Choroid plexus epithelial cell (primary cell): Measurements from ENCODE around the gene NEMF.
"Not testable (repeated sequence)": the region's sequence is repeated elsewhere in the genome, so short reads cannot be mapped to it uniquely, and the experiment has no call there.

Experiments used
- DNase-seq: peaks from one replicate; pipeline ENCODE4 v3.0.0-alpha.2; 2010; ENCODE audit warnings: low read depth
- H3K4me3 ChIP-seq: 2 replicates; pipeline ENCODE4 v1.5.1; 2011; ENCODE audit warnings: low read depth, mild to moderate bottlenecking, control low read depth, low read length, moderate library complexity
- CTCF ChIP-seq: conservative IDR thresholded peaks from 2 replicates; pipeline ENCODE4 v1.5.1; 2011; ENCODE audit warnings: low read depth, mild to moderate bottlenecking, control low read depth, inconsistent platforms, low read length, moderate library complexity

The NEMF gene

DNA sequence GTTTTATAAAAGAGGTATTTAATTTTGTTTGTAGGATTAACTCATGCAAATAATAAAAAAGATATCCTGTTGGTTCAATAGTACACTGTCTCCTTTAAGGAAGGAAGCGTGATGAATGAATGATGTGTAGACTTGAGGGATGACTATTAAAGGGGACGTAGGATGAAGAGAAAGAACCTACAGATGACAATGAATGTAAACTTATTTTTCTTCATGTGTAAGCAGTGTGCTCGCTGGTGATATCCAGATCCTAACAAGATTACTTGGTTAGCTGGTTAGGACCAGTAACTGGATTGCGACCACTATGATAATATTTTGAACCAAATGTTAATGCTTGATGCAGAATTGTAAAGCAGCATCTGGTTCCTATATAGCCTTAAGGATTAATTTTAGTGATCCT, 42.9 kb upstream of the NEMF start:
- no peak for DNase-seq
- no peak for TF ChIP-seq CTCF
- H3K4me3 ChIP-seq = peak overlapping the region; percentile 96

DNA sequence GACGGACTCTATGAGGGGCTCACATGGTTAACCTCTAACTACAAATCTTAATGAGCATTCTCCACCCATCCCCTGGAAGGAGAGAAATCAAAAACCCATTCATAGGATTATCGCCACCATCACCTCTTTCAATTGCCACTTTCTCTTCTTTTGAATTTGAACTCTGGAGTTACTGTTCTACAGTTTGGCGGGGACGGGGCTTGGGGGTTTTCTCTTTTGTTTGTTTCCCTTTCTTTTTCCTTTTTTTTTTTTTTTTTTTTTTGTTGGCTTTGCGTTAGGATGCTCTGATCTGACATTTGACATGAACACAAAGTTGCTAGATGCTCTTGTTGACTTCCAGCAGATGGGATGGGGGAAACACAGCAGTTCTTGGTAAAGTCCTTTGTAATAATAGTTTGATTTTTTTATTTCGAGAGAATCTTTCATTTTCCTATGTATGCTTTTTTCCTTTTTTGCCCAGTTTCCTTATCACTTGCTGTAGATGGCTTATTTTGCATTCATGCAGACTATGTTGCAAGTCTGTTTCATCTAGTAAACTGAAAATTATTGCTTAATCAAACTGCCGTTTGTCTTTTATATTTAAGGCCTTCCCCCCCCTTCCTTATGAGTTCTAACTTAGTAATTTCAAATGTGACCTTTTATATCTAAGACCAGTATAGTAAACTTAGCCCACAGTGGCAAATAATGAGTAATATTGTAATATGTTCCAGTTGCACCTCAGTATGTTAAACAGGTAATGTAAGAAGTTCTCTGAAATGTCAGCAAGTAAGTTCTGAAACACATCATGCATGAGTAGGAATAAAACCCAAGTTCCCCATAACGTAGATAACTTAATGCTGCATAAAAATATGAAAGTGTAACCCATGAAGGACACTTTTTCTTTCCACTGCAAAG, 41.9 kb upstream of the NEMF start:
- not testable (repeated sequence) for DNase-seq
- peak overlapping the region; percentile 96 for H3K4me3 ChIP-seq

DNA sequence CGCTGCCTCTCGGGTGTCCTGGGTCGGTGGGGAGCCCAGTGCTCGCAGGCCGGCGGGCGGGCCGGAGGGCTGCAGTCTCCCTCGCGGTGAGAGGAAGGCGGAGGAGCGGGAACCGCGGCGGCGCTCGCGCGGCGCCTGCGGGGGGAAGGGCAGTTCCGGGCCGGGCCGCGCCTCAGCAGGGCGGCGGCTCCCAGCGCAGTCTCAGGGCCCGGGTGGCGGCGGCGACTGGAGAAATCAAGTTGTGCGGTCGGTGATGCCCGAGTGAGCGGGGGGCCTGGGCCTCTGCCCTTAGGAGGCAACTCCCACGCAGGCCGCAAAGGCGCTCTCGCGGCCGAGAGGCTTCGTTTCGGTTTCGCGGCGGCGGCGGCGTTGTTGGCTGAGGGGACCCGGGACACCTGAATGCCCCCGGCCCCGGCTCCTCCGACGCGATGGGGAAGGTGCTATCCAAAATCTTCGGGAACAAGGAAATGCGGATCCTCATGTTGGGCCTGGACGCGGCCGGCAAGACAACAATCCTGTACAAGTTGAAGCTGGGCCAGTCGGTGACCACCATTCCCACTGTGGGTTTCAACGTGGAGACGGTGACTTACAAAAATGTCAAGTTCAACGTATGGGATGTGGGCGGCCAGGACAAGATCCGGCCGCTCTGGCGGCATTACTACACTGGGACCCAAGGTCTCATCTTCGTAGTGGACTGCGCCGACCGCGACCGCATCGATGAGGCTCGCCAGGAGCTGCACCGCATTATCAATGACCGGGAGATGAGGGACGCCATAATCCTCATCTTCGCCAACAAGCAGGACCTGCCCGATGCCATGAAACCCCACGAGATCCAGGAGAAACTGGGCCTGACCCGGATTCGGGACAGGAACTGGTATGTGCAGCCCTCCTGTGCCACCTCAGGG, 41.0 kb upstream of the NEMF start:
- H3K4me3 ChIP-seq = peak overlapping the region; percentile 96
- DNase-seq = peak; percentile 57
- no peak for TF ChIP-seq CTCF

DNA sequence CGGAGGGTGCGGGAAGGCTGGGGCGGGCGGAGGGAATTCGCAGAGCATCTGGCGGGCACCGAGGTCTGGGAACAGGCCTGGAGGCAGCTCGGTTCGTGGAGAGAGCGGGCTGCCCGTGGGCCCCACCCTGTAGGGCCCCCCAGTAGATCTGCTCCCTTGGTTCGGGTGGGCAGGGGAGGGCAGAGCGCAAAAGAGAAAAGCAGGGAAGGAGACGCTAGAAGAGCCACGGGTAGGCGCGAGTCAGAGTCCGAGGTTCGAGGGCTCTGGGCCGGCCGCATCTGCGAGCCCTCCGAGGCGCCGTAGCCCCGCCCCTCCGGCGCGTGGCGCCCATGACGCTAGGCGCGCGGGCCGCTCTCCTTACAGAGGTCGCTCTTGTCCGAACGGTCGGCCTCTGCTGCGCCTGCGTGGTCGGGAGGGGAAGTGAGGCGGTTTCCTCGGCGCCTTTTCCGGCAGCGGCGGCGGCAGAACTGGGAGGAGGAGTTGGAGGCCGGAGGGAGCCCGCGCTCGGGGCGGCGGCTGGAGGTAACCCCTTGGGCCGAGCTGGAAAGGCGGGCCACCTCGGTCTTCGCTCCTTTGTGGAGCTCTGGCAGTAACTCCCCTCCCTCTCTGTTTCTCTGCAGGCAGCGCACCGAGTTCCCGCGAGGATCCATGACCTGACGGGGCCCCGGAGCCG, 40.2 kb upstream of the NEMF start, which contains the start of gene ARF6:
Gene ARF6, plus strand, starts transcription at position 447 of the 673 bp plus-strand sequence. CDS start 655 bp downstream, outside the sequence.
- peak within 1 kb of the TSS; percentile 96 for H3K4me3 ChIP-seq
- TF ChIP-seq CTCF = no peak
- DNase-seq = peak; percentile 98

DNA sequence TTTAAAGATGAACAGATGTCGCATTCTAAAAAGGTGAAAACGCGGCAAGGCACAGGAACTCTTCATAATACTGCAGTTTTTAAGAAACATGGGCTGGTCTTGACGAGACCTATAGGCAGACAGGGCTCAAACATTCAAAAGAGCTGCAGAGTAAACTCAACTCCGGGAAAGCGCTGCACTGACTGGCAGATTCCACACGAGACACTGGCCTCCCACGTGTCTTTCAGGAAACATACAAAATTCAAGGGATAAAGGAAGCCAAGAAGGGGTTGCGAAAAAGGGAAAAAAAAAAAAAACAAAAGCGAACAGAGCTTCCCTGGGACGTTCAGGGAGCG, 39.7 kb upstream of the NEMF start:
- no peak for TF ChIP-seq CTCF
- peak; percentile 96 for DNase-seq
- H3K4me3 ChIP-seq = peak overlapping the region; percentile 96

DNA sequence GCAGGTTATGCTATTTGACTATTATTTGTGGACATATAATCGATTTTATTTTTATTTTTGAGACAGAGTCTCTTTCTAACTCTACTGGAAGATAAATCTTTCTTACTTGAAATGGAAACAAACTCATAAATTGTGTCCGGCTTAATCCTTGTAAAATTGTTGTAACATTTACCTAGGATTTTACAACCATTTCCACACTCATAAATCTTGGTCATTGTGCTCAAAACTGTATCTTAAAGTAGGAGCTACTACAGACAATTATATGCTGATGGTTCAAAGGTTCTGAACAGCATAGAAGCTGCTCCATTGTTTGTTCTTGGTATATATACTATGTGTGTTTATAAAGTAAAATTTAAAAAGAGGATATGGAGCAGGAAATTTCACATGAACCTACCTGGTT, 35.7 kb upstream of the NEMF start:
- no peak for DNase-seq
- H3K4me3 ChIP-seq = no peak overlapping the region
- no peak for TF ChIP-seq CTCF

DNA sequence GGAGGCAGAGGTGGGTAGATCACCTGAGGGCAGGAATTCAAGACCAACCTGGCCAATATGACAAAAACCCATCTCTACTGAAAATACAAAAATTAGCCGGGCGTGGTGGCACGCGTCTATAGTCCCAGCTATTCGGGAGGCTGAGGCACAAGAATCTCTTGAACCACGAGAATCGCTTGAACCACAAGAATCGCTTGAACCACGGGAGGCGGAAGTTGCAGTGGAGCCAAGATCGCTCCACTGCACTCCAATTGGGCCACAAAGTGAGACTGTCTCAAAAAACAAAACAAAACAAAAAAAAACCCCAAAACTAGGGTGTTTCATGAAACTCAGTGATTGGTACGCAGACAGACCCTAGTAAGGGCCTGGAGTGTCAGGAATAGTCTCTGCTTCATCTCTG, 33.9 kb upstream of the NEMF start:
- no peak for TF ChIP-seq CTCF
- no peak for DNase-seq
- H3K4me3 ChIP-seq = no peak overlapping the region
